ENCODE results near the gene LIMS2. TPM values are rescaled to one million over a fixed set of nuclear protein-coding genes. Genes with fewer than 3 reads are reported as not detected.

Gene LIMS2
- total RNA-seq, 1 donor = 14.8 TPM

DNA sequence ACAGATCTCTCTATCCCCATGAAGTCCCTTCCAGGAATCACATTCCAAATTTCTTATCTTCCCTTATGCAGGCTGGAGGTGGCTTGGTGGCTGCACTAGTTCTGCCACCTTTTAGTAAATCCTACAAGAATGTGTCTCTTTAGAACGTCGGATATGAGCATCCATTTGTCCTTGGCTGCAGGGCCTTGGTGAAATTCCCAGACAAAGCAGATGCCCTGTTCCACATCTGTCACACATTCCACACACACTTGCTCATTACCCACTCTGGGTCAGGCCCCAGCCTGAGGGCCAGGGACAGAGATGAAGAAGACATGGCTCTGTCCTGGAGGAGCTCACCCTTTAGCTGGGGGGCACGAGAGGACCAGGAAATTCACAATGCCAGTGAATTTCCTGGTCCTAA is 60.6 kb downstream of the LIMS2 start:
- no peak for TF ChIP-seq CTCF (IDR thresholded peaks at IDR 0.05; ENCODE audit: extremely low read depth, low read depth, low read length)
- no peaks in the 10 kb centered on the region for H4K20me1 ChIP-seq (ENCODE audit: insufficient read depth, low read length)
- H3K4me3 ChIP-seq (ENCODE audit: insufficient read depth, low read length) = no peak overlapping the region
- no peak overlapping the region for H2AFZ ChIP-seq (ENCODE audit: low read length)
- H3K27ac ChIP-seq (ENCODE audit: low read depth, low read length) = no peak overlapping the region
- peak; percentile 87 for DNase-seq (ENCODE audit: insufficient read length, low spot score, missing footprints)
- H3K79me2 ChIP-seq (ENCODE audit: insufficient read depth, low read length) = no peaks in the 10 kb centered on the region
- no peaks in the 10 kb centered on the region for H3K36me3 ChIP-seq (ENCODE audit: insufficient read depth, low read length)
- H3K27me3 ChIP-seq (ENCODE audit: insufficient read depth, low read length) = no peaks in the 10 kb centered on the region
- H3K4me2 ChIP-seq (ENCODE audit: insufficient read depth, low read length) = no peak overlapping the region
- H3K9me3 ChIP-seq (ENCODE audit: low read depth, low read length) = no peaks in the 10 kb centered on the region
- peaks cover 6% of the 10 kb centered on the region for H3K4me1 ChIP-seq (ENCODE audit: insufficient read depth, low read length)

GRCh38 chr2:127614246-127614645 is 61.1 kb downstream of the LIMS2 start:
- Histone ChIP-seq H3K4me2 (ENCODE audit: insufficient read depth, low read length) (no peak overlapping the region), H3K4me1 (ENCODE audit: insufficient read depth, low read length) (peaks cover 6% of the 10 kb centered on the region), H3K4me3 (ENCODE audit: insufficient read depth, low read length) (no peak overlapping the region), H3K27ac (ENCODE audit: low read depth, low read length) (no peak overlapping the region), H3K36me3 (ENCODE audit: insufficient read depth, low read length) (no peaks in the 10 kb centered on the region), H4K20me1 (ENCODE audit: insufficient read depth, low read length) (no peaks in the 10 kb centered on the region), H3K27me3 (ENCODE audit: insufficient read depth, low read length) (no peaks in the 10 kb centered on the region), H3K9me3 (ENCODE audit: low read depth, low read length) (no peaks in the 10 kb centered on the region), H2AFZ (ENCODE audit: low read length) (no peak overlapping the region), H3K79me2 (ENCODE audit: insufficient read depth, low read length) (no peaks in the 10 kb centered on the region)
- peak; percentile 69 for DNase-seq (ENCODE audit: insufficient read length, low spot score, missing footprints)
- TF ChIP-seq CTCF (IDR thresholded peaks at IDR 0.05; ENCODE audit: extremely low read depth, low read depth, low read length) = no peak

GRCh38 chr2:127612111-127612822 is 63.1 kb downstream of the LIMS2 start:
- H3K4me1 ChIP-seq (ENCODE audit: insufficient read depth, low read length) = peaks cover 6% of the 10 kb centered on the region
- no peaks in the 10 kb centered on the region for H3K9me3 ChIP-seq (ENCODE audit: low read depth, low read length)
- no peaks in the 10 kb centered on the region for H3K36me3 ChIP-seq (ENCODE audit: insufficient read depth, low read length)
- H2AFZ ChIP-seq (ENCODE audit: low read length) = no peak overlapping the region
- no peaks in the 10 kb centered on the region for H4K20me1 ChIP-seq (ENCODE audit: insufficient read depth, low read length)
- H3K79me2 ChIP-seq (ENCODE audit: insufficient read depth, low read length) = no peaks in the 10 kb centered on the region
- no peak overlapping the region for H3K27ac ChIP-seq (ENCODE audit: low read depth, low read length)
- H3K27me3 ChIP-seq (ENCODE audit: insufficient read depth, low read length) = no peaks in the 10 kb centered on the region
- H3K4me3 ChIP-seq (ENCODE audit: insufficient read depth, low read length) = no peak overlapping the region
- peak; percentile 58 for DNase-seq (ENCODE audit: insufficient read length, low spot score, missing footprints)
- H3K4me2 ChIP-seq (ENCODE audit: insufficient read depth, low read length) = no peak overlapping the region
- no peak for TF ChIP-seq CTCF (IDR thresholded peaks at IDR 0.05; ENCODE audit: extremely low read depth, low read depth, low read length)

- Histone ChIP-seq H3K4me1 (ENCODE audit: insufficient read depth, low read length) (peaks cover 6% of the 10 kb centered on the region), H3K27ac (ENCODE audit: low read depth, low read length) (no peak overlapping the region), H3K4me2 (ENCODE audit: insufficient read depth, low read length) (no peak overlapping the region), H3K9me3 (ENCODE audit: low read depth, low read length) (no peaks in the 10 kb centered on the region), H3K27me3 (ENCODE audit: insufficient read depth, low read length) (no peaks in the 10 kb centered on the region), H3K36me3 (ENCODE audit: insufficient read depth, low read length) (no peaks in the 10 kb centered on the region), H2AFZ (ENCODE audit: low read length) (no peak overlapping the region), H3K79me2 (ENCODE audit: insufficient read depth, low read length) (no peaks in the 10 kb centered on the region), H4K20me1 (ENCODE audit: insufficient read depth, low read length) (no peaks in the 10 kb centered on the region), H3K4me3 (ENCODE audit: insufficient read depth, low read length) (no peak overlapping the region)
- no peak for TF ChIP-seq CTCF (IDR thresholded peaks at IDR 0.05; ENCODE audit: extremely low read depth, low read depth, low read length)
- DNase-seq (ENCODE audit: insufficient read length, low spot score, missing footprints) = no peak
Measured at GRCh38 chr2:127611076-127611925, 64.0 kb downstream of the LIMS2 start.
